Measurements from ENCODE around the gene LNX1. TPM values are rescaled to one million over a fixed set of nuclear protein-coding genes. Genes with fewer than 3 reads are reported as not detected.
A peak's percentile ranks its signal among the peaks of the same experiment; 100 is the strongest.

LNX1 gene
- total RNA-seq = 10 to 100 TPM in 1 of 4 donors, 1 to 10 TPM in 3; 4.8 to 12.6 (median 6.6) TPM

DNA sequence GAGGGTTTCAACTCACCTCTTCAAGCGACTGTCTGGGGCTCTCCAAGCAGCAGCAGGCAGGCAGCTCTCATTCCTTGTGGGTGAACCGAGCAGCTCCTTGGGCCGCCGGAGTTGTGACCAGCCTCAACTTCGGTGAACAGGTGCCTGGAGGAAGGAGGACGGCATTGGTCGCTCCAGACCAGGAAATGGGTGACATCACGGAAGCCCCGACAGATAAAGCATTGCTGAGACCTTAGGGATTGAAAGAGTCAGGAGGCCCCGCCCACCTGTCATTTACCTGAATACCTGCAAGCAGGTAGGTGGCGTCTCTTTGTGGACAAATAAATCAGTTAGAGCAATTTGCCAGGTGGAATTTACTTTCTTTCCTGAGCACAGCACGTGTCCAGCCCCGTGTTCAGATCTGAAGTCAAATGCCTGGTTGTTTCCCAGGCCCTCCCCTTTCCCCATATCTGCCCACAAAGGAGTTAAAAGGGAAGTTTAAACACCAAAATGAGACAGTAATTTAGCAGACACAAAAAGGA lies at the start of gene LNX1:
Gene LNX1 (minus strand): TSS at position 115 of the 521 bp plus-strand sequence. CDS start 17,484 bp downstream, outside the sequence.
- DNase-seq (ENCODE audit: low spot score in 2 of 2) = no peak
- peak within 1 kb of the TSS in 1 of 4 donors; percentile 9 for H3K4me3 ChIP-seq

DNA sequence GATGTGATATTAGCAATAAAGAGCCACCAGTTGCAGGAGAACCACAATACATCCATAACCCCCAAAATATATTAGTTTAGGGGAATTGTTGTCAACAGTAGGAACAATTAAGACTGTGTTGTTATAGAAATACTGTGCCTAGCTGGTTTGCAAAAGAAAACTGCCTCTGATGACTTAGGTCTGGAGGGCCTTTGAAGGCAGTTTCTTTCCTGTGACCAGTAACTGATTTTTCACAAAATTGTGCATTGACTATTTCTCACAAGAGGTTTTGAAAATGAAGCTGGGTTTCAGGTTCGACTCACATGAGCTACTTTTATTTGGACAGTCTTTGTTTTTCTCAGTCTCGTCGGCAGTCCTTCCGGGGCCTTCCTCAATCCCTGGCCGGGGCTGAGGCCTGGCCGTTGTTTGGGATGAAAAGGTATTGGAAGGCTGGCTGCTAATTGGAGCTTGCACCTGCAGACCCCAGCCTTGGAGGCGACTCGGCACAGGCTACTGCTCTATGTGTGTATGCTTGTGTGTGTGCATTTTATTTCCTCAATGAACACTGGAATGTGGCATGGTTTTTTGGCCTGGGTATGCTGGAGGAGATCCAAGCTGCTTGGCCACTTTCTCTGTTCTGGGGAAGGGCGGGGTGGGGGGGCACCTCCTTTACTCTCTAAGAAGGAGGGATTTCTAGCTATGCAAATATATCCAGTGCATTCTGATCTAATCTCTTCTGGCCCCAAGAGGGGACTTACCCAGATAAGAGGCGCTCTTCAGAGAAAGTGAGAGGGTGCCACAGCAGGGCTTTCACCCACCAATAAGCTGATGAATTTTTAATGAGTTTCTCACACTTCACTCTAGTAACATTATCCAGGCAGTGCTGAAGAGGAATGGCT lies 49.5 kb upstream of the LNX1 start:
- 34% methylated on average over 10 of the region's 10 CpGs for WGBS, 2 donors
- no peak overlapping the region for H3K27ac ChIP-seq
- peaks cover 0 to 10% (median 4%) of the 10 kb centered on the region in 4 donors for H3K4me1 ChIP-seq
- H3K27me3 ChIP-seq = no peaks in the 10 kb centered on the region
- no peaks in the 10 kb centered on the region for H3K36me3 ChIP-seq
- H3K4me3 ChIP-seq = no peak overlapping the region
- H3K9me3 ChIP-seq = no peaks in the 10 kb centered on the region
- no peak for DNase-seq (ENCODE audit: low spot score in 2 of 2)
- TF ChIP-seq, protein P1, sequence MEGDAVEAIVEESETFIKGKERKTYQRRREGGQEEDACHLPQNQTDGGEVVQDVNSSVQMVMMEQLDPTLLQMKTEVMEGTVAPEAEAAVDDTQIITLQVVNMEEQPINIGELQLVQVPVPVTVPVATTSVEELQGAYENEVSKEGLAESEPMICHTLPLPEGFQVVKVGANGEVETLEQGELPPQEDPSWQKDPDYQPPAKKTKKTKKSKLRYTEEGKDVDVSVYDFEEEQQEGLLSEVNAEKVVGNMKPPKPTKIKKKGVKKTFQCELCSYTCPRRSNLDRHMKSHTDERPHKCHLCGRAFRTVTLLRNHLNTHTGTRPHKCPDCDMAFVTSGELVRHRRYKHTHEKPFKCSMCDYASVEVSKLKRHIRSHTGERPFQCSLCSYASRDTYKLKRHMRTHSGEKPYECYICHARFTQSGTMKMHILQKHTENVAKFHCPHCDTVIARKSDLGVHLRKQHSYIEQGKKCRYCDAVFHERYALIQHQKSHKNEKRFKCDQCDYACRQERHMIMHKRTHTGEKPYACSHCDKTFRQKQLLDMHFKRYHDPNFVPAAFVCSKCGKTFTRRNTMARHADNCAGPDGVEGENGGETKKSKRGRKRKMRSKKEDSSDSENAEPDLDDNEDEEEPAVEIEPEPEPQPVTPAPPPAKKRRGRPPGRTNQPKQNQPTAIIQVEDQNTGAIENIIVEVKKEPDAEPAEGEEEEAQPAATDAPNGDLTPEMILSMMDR (IDR thresholded peaks at IDR 0.05) = no peak
- TF ChIP-seq EP300 (IDR thresholded peaks at IDR 0.05) (no peak), POLR2A (IDR thresholded peaks at IDR 0.05) (no peak)

More for the DNA sequence above, at the start of gene LNX1:
- Histone ChIP-seq H3K9me3 (no peaks in the 10 kb centered on the region), H3K4me1 (peaks cover 0 to 8% (median 0%) of the 10 kb centered on the region in 4 donors), H3K36me3 (no peaks in the 10 kb centered on the region), H3K27me3 (no peaks in the 10 kb centered on the region), H3K27ac (peak within 1 kb of the TSS in 1 of 4 donors; percentile 28)
- TF ChIP-seq, protein P1 (IDR thresholded peaks at IDR 0.05) = no peak
- TF ChIP-seq POLR2A (IDR thresholded peaks at IDR 0.05) (no peak), EP300 (IDR thresholded peaks at IDR 0.05) (no peak)
- WGBS, 2 donors = 46% methylated on average over 13 of the region's 13 CpGs

DNA sequence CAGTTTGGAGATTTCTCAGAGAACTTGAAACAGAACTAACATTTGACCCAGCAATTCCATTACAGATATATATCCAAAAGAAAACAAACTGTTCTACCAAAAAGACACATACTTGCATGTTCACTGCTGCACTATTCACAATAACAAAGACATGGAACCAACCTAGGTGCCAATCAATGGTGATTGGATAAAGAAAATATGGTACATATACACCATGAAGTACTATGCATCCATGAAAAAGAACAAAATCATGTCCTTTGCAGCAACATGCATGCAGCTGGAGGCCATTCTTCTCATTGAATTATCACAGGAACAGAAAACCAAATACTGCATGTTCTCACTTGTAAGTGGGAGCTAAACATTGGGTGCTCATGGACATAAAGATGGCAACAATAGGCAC lies 47.6 kb upstream of the LNX1 start:
- Histone ChIP-seq H3K27me3 (no peaks in the 10 kb centered on the region), H3K9me3 (no peaks in the 10 kb centered on the region), H3K27ac (no peak overlapping the region), H3K36me3 (no peaks in the 10 kb centered on the region), H3K4me1 (peaks cover 0 to 16% (median 4%) of the 10 kb centered on the region in 4 donors), H3K4me3 (no peak overlapping the region)
- no peak for DNase-seq (ENCODE audit: low spot score in 2 of 2)
- no peak for TF ChIP-seq EP300 (IDR thresholded peaks at IDR 0.05)
- no peak for TF ChIP-seq POLR2A (IDR thresholded peaks at IDR 0.05)
- TF ChIP-seq, protein P1 (IDR thresholded peaks at IDR 0.05) = no peak

- Histone ChIP-seq H3K4me1 (peaks cover 0 to 20% (median 4%) of the 10 kb centered on the region in 4 donors), H3K9me3 (no peaks in the 10 kb centered on the region), H3K4me3 (no peak overlapping the region), H3K36me3 (no peaks in the 10 kb centered on the region), H3K27ac (no peak overlapping the region), H3K27me3 (no peaks in the 10 kb centered on the region)
- TF ChIP-seq, protein P1 (IDR thresholded peaks at IDR 0.05) = no peak
- TF ChIP-seq POLR2A (IDR thresholded peaks at IDR 0.05) (no peak), EP300 (IDR thresholded peaks at IDR 0.05) (no peak)
- DNase-seq (ENCODE audit: low spot score in 2 of 2) = no peak
- WGBS, 2 donors = 81 to 90% methylated on average over 1 of the region's 1 CpG
Observed at GRCh38 chr4:53637348-53637747, 46.1 kb upstream of the LNX1 start.

Measured in tibial nerve (tissue), 4 donors.